IMR-90 (cell line): Measurements from ENCODE around the gene CASKIN1. TPM values are rescaled to one million over a fixed set of nuclear protein-coding genes. Genes with fewer than 3 reads are reported as not detected.

ENCODE experiments used
- ATAC-seq: fragments of 200-7000 bp; cut with Tn5 transposase; 2 replicates; pipeline ENCODE4 v1.9.1; 2020; ENCODE audit warnings: low read depth, mild to moderate bottlenecking, moderate library complexity
- BruUV-seq: library from RNA; stranded (reverse); fragments of 400-500 nt; replicated peaks from 2 replicates; lab custom pipeline; 2021; lab: Mats Ljungman, UMichigan
- CTCF ChIA-PET: fragments of 300-600 bp; formaldehyde crosslinking; extraction: SDS; loops from one replicate; lab custom pipeline; 2021; ENCODE audit warnings: antibody characterized with exemption; lab: Yijun Ruan, JAX
- POLR2A ChIA-PET: fragments of 300-600 bp; sonication (Branson Sonifier 250); formaldehyde crosslinking; loops from one replicate; lab custom pipeline; 2022; ENCODE audit warnings: antibody characterized with exemption; ENCODE audit not compliant: unreplicated experiment; lab: Charles Lee
- DNase-seq: peaks from one replicate; pipeline ENCODE4 v3.0.0; 2013
- H2AFZ ChIP-seq: replicated peaks from 2 replicates; pipeline ENCODE3; 2013; ENCODE audit warnings: low read length, mild to moderate bottlenecking; ENCODE audit not compliant: poor library complexity
- H2AK5ac ChIP-seq: 2 replicates; pipeline ENCODE4 v1.6.1; 2013; ENCODE audit warnings: low read depth, low read length, inconsistent platforms
- H2AK9ac ChIP-seq: replicated peaks from 2 replicates; pipeline ENCODE3; 2013; ENCODE audit warnings: mild to moderate bottlenecking, low read depth, low read length, moderate library complexity; ENCODE audit not compliant: poor library complexity
- H2BK120ac ChIP-seq: 2 replicates; pipeline ENCODE4 v1.6.1; 2013; ENCODE audit warnings: low read depth, low read length, inconsistent platforms
- H2BK15ac ChIP-seq: 3 replicates; pipeline ENCODE4 v1.6.1; 2013; ENCODE audit warnings: low read depth, low read length, inconsistent platforms
- H2BK20ac ChIP-seq: 2 replicates; pipeline ENCODE4 v1.6.1; 2013; ENCODE audit warnings: low read depth, mild to moderate bottlenecking, inconsistent platforms, low read length, moderate library complexity
- H2BK5ac ChIP-seq: 2 replicates; pipeline ENCODE4 v1.6.1; 2013; ENCODE audit warnings: mild to moderate bottlenecking, low read depth, low read length, inconsistent platforms; ENCODE audit not compliant: poor library complexity, severe bottlenecking
- H3K14ac ChIP-seq: replicated peaks from 2 replicates; pipeline ENCODE4 v1.6.1; 2013; ENCODE audit warnings: low read depth, low read length, inconsistent platforms
- H3K18ac ChIP-seq: 2 replicates; pipeline ENCODE4 v1.6.1; 2013; ENCODE audit warnings: low read depth, low read length, control low read depth
- H3K23ac ChIP-seq: 2 replicates; pipeline ENCODE4 v1.6.1; 2013; ENCODE audit warnings: low read depth, low read length, inconsistent platforms
- H3K27ac ChIP-seq: 2 replicates; pipeline ENCODE4 v1.5.1; 2013; ENCODE audit warnings: mild to moderate bottlenecking, control low read depth, low read length; ENCODE audit not compliant: insufficient read depth
- H3K27me3 ChIP-seq: 2 replicates; pipeline ENCODE4 v1.6.1; 2013; ENCODE audit warnings: low read length; ENCODE audit not compliant: control insufficient read depth, insufficient read depth
- H3K36me3 ChIP-seq: 2 replicates; pipeline ENCODE4 v1.6.1; 2013; ENCODE audit warnings: low read length, mixed read lengths; ENCODE audit not compliant: control insufficient read depth, insufficient read depth
- H3K4ac ChIP-seq: 2 replicates; pipeline ENCODE4 v1.6.1; 2013; ENCODE audit warnings: low read depth, low read length, inconsistent platforms
- H3K4me1 ChIP-seq: 2 replicates; pipeline ENCODE4 v1.6.1; 2013; ENCODE audit warnings: low read length, mixed read lengths; ENCODE audit not compliant: control insufficient read depth, insufficient read depth
- H3K4me2 ChIP-seq: 2 replicates; pipeline ENCODE4 v1.6.1; 2013; ENCODE audit warnings: low read depth, mild to moderate bottlenecking, control low read depth, low read length, moderate library complexity
- H3K4me3 ChIP-seq: 2 replicates; pipeline ENCODE4 v1.5.1; 2013; ENCODE audit warnings: low read depth, mild to moderate bottlenecking, control low read depth, low read length, moderate library complexity; ENCODE audit not compliant: insufficient read depth
- H3K56ac ChIP-seq: 2 replicates; pipeline ENCODE4 v1.6.1; 2013; ENCODE audit warnings: low read length, inconsistent platforms; ENCODE audit not compliant: insufficient read depth; ENCODE audit errors: extremely low read depth
- H3K79me1 ChIP-seq, 2 experiments: 2 replicates each; pipeline ENCODE4 v1.6.1; 2013; ENCODE audit warnings: low read length in 2 of 2, inconsistent platforms in 1 of 2, low read depth in 1 of 2
- H3K9ac ChIP-seq: 2 replicates; pipeline ENCODE4 v1.6.1; 2013; ENCODE audit warnings: low read depth, low read length, control low read depth
- H3K9me1 ChIP-seq: 2 replicates; pipeline ENCODE4 v1.6.1; 2013; ENCODE audit warnings: low read length, inconsistent platforms; ENCODE audit not compliant: insufficient read depth
- H3K9me3 ChIP-seq: 2 replicates; pipeline ENCODE4 v1.6.1; 2013; ENCODE audit warnings: low read length; ENCODE audit not compliant: control insufficient read depth, insufficient read depth
- H4K20me1 ChIP-seq: 2 replicates; pipeline ENCODE4 v1.6.1; 2013; ENCODE audit warnings: low read length, inconsistent platforms; ENCODE audit not compliant: insufficient read depth
- H4K5ac ChIP-seq: 2 replicates; pipeline ENCODE4 v1.6.1; 2013; ENCODE audit warnings: mild to moderate bottlenecking, low read depth, low read length, control low read depth
- H4K8ac ChIP-seq, 2 experiments: 2 replicates each; pipeline ENCODE4 v1.6.1; 2013; ENCODE audit warnings: low read depth in 2 of 2, low read length in 2 of 2, control low read depth in 1 of 2, inconsistent platforms in 1 of 2
- H4K91ac ChIP-seq: 2 replicates; pipeline ENCODE4 v1.6.1; 2013; ENCODE audit warnings: low read depth, low read length, inconsistent platforms; ENCODE audit not compliant: insufficient read depth
- BHLHE40 ChIP-seq: fragments of 150-350 bp; IDR thresholded peaks from 2 replicates; pipeline ENCODE4 v1.6.1; 2016; ENCODE audit warnings: mild to moderate bottlenecking, low read depth, low read length
- FOS ChIP-seq: fragments of 150-350 bp; IDR thresholded peaks from 2 replicates; pipeline ENCODE4 v1.6.1; 2016; ENCODE audit warnings: low read depth, low read length
- MAZ ChIP-seq: IDR thresholded peaks from 2 replicates; pipeline ENCODE4 v1.6.1; 2012; ENCODE audit warnings: low read depth, mild to moderate bottlenecking, low read length, improper control_type of control experiment, moderate library complexity, borderline replicate concordance
- MXI1 ChIP-seq: IDR thresholded peaks from 2 replicates; pipeline ENCODE4 v1.6.1; 2012; ENCODE audit warnings: low read depth, mild to moderate bottlenecking, low read length, moderate library complexity, borderline replicate concordance
- RAD21 ChIP-seq: IDR thresholded peaks from 2 replicates; pipeline ENCODE4 v1.6.1; 2012; ENCODE audit warnings: low read length, improper control_type of control experiment
- WGBS, 2 experiments: methylation state at CpG; one replicate each; pipeline versions ENCODE4 v1.1.5 to v1.1.7; 2013; ENCODE audit warnings: missing lambda C conversion rate in 2 of 2; ENCODE audit not compliant: insufficient read length in 1 of 2; ENCODE audit errors: extremely low coverage in 2 of 2; 5-methylcytosine and 5-hydroxymethylcytosine counted together
- dilution Hi-C: fragments of 300-500 bp; cut with HindIII; formaldehyde crosslinking; loops from one replicate; pipeline ENCODE4 v1.14.3; 2018; ENCODE audit warnings: low sequenced_read_pairs; ENCODE audit not compliant: unreplicated experiment
- in situ Hi-C: fragments of 300-500 bp; cut with MboI; formaldehyde crosslinking; loops from 3 replicates; pipeline ENCODE4 v1.14.3; 2019; ENCODE audit warnings: low sequenced_read_pairs, inconsistent platforms, mixed read lengths
- intact Hi-C: fragments of 100-400 bp; cut with micrococcal nuclease; formaldehyde crosslinking; loops from 2 replicates; pipeline ENCODE4 v1.10.0; 2022
- polyA plus RNA-seq, 3 experiments: library from polyadenylated mRNA; depleted of rRNA; stranded (reverse); fragments of >200 nt; gene quantifications; 2 replicates each; pipeline ENCODE4 v1.2.3, GENCODE V29; 2012; ENCODE audit warnings: low replicate concordance in 1 of 3
- total RNA-seq: library from RNA; depleted of rRNA; stranded (reverse); fragments of >200 nt; gene quantifications from 2 replicates; pipeline ENCODE4 v1.2.3, GENCODE V29; 2012
- TF ChIP-seq, protein P1 (sequence below): fragments of 150-350 bp; IDR thresholded peaks from 2 replicates; pipeline ENCODE4 v1.6.1; 2017; ENCODE audit warnings: mild to moderate bottlenecking, antibody characterized with exemption, low read length, low read depth

CASKIN1 gene
- total and polyA plus RNA-seq, 2 of the 4 experiments (the other 2 are of a cell fraction), result 0.05 TPM; not detected in 1

DNA sequence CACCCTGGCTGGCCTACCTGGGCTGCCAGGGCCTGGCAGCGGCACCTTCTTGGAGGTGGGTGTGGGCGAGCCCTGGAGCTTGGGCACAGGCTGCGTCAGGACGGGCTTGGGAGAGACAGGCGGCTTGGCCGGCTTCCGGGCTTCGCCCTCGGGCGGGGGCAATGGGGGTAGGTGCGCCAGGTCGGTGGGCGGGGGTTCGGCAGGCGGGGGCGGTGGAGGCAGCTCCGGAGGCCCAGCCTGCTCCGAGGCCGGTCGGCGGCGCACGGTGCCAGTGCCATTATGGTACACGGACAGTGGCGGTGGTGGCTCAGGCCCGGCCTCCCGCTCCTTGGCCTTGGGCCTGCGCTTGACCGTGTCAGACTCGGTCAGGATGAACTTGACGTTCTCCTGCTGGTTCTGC lies 16.8 kb downstream of the CASKIN1 start:
- WGBS, 2 experiments, result 98% methylated on average over 22 of the region's 31 CpGs; no CpG with 5 or more reads in 1 of the 2 experiments
- no peak overlapping the region for H2AK5ac ChIP-seq
- no peak overlapping the region for H3K4me3 ChIP-seq
- no peak overlapping the region for H3K23ac ChIP-seq
- no peak overlapping the region for H3K27ac ChIP-seq
- dilution Hi-C loops (no loop called here), in situ Hi-C loops (no loop called here), intact Hi-C loops (no loop called here)
- no peaks in the 10 kb centered on the region for H3K4me1 ChIP-seq
- no peaks in the 10 kb centered on the region for H3K27me3 ChIP-seq
- no peak overlapping the region for H4K8ac ChIP-seq
- DNase-seq (no peak), ATAC-seq (no peak)
- no peak overlapping the region for H3K4ac ChIP-seq
- POLR2A ChIA-PET, result no interaction called here
- no peak overlapping the region for H4K5ac ChIP-seq
- TF ChIP-seq MAZ, result no peak
- no peak for TF ChIP-seq MXI1
- TF ChIP-seq, protein P1, sequence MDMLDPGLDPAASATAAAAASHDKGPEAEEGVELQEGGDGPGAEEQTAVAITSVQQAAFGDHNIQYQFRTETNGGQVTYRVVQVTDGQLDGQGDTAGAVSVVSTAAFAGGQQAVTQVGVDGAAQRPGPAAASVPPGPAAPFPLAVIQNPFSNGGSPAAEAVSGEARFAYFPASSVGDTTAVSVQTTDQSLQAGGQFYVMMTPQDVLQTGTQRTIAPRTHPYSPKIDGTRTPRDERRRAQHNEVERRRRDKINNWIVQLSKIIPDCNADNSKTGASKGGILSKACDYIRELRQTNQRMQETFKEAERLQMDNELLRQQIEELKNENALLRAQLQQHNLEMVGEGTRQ, result no peak
- TF ChIP-seq RAD21, result no peak
- no peak for TF ChIP-seq FOS
- TF ChIP-seq BHLHE40, result no peak
- no peak overlapping the region for H2BK120ac ChIP-seq
- no peak overlapping the region for H4K91ac ChIP-seq
- no peak overlapping the region for H3K9ac ChIP-seq
- H3K56ac ChIP-seq, result no peak overlapping the region
- H3K79me1 ChIP-seq, result no peaks in the 10 kb centered on the region
- BruUV-seq, result no TSS peak
- CTCF ChIA-PET, result no interaction called here
- no peak overlapping the region for H2AFZ ChIP-seq
- H3K4me2 ChIP-seq, result no peak overlapping the region
- no peaks in the 10 kb centered on the region for H3K9me3 ChIP-seq
- peaks cover 31% of the 10 kb centered on the region for H3K36me3 ChIP-seq
- H4K20me1 ChIP-seq, result peaks cover 7% of the 10 kb centered on the region; the same call in 1 of the 2 replicates
- no peak overlapping the region for H3K18ac ChIP-seq
- H3K14ac ChIP-seq, result no peak overlapping the region
- no peak overlapping the region for H2BK5ac ChIP-seq
- H2BK15ac ChIP-seq, result no peak overlapping the region
- H3K9me1 ChIP-seq, result peaks cover 3% of the 10 kb centered on the region; the same call in 1 of the 2 replicates
- no peak overlapping the region for H2AK9ac ChIP-seq
- H2BK20ac ChIP-seq, result no peak overlapping the region
